ENCODE measurements around the gene SIK3. TPM values are rescaled to one million over a fixed set of nuclear protein-coding genes. Genes with fewer than 3 reads are reported as not detected.

SIK3 gene
- total and polyA plus RNA-seq, 2 experiments from 2014 or later: 29.1 to 58.5 TPM

DNA sequence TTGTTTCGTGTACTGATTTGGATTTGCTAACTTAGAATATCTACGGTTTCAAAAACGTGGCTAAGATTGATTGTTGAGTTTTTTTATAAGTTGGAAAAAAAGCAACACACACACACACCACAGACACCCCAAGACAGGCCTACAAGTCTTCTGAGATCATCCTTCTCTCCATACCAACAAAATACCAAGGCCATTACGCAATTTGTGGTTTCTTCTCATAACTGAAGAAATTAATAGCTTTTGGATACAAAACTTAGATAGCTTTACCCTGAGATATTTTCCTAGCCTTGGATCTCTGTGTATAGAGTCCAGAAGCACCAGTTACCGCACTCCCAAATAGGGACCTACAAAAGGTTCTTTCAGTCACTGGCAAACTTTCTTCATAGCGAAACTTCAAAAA is 113.6 kb downstream of the SIK3 start:
- Histone ChIP-seq H3K4me1 (ENCODE audit: low read depth) (no peaks in the 10 kb centered on the region), H3K36me3 (no peaks in the 10 kb centered on the region), H3K9me3 (ENCODE audit: low read depth) (no peaks in the 10 kb centered on the region), H3K4me3 (no peak overlapping the region), H3K27me3 (no peaks in the 10 kb centered on the region), H3K27ac (peak overlapping the region; percentile 8)
- peak in 1 of 2 donors; percentile 92 for DNase-seq (ENCODE audit: low read depth in 1 of 2, low spot score in 1 of 2)
- no peak for TF ChIP-seq CTCF (IDR thresholded peaks at IDR 0.05; ENCODE audit: low read depth, low read length)

DNA sequence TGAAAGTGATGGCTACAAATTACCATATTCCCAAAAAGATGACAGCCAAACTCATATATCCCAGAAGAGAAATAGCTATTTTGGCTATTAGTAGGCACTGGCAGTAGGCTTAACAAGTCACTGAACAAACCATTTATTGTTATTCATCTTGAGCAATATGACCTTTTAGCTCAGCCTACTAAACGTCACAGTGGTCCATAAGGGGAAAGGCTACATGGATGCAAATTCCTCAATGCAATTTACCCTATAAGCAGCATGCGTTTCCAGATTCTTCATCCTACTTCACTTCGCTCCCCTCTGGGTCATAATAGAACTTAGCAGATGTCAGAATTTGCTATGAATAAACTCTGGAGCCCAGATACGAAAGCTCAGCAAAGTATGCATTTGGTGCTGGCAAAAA is 114.0 kb downstream of the SIK3 start:
- peak overlapping the region; percentile 8 for H3K27ac ChIP-seq

DNA sequence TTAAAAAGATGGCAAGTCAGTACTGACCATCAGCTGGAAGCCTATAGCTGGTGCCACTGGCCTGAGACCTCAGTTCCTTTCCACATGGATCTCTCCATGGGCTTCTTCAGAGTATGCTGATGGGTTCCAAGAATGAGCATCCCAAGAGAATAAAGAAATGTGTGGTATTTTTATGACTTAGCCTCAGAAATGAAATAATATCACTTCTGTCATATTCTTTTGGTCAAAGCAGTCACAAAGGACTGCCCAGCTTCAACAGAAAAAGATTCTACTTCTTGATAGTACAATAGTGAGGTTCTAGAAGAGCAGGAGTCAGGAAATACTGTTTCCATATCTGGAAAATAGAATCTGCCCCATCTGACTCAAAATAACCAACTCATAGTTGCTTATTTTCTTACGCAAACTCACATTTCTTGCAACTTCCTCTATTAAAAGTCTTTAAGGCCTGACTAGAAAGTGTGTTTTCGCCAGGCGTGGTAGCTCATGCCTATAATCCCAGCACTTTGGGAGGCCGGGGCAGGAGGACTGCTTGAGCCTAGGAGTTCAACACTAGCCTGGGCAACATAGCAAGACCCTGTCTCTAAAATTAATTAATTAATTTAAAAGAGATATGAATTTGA is 116.9 kb downstream of the SIK3 start:
- no peak for TF ChIP-seq CTCF (IDR thresholded peaks at IDR 0.05; ENCODE audit: low read depth, low read length)
- Histone ChIP-seq H3K27ac (no peak overlapping the region), H3K4me3 (no peak overlapping the region), H3K36me3 (no peaks in the 10 kb centered on the region), H3K4me1 (ENCODE audit: low read depth) (no peaks in the 10 kb centered on the region), H3K9me3 (ENCODE audit: low read depth) (no peaks in the 10 kb centered on the region), H3K27me3 (no peaks in the 10 kb centered on the region)
- no peak for DNase-seq (ENCODE audit: low read depth in 1 of 2, low spot score in 1 of 2)

More for the DNA sequence above, 114.0 kb downstream of the SIK3 start:
- no peaks in the 10 kb centered on the region for H3K4me1 ChIP-seq (ENCODE audit: low read depth)
- no peaks in the 10 kb centered on the region for H3K27me3 ChIP-seq
- peak in 1 of 2 donors; percentile 53 for DNase-seq (ENCODE audit: low read depth in 1 of 2, low spot score in 1 of 2)
- H3K9me3 ChIP-seq (ENCODE audit: low read depth): no peaks in the 10 kb centered on the region
- TF ChIP-seq CTCF (IDR thresholded peaks at IDR 0.05; ENCODE audit: low read depth, low read length): no peak
- H3K4me3 ChIP-seq: no peak overlapping the region
- no peaks in the 10 kb centered on the region for H3K36me3 ChIP-seq

DNA sequence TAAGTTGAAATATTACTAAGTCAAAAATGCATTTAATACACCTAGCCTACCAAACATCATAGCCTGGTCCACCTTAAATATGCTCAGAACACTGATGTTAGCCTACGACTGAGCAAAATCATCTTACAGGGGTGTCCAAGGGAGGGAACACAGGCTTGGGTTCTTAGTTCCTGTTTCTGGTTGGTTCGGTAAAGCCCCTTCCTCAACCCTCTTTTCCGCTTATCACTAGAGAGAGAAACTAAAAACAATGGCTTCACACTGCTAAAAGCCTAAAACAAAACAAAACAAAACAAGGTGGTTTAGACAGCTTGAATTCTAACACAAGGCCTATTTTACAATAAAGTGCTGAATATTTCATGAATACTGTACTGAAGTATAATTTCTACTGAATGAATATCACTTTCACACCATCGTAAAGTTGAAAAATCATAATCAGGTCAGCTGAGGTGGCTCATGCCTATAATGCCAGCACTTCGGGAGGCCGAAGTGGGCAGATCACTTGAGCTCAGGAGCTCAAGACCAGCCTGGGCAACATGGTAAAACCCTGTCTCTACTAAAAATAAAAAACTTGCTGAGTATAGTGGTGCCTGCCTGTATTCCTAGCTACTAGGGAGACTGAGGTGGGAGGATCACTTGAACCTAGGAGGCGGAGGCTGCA is 118.0 kb downstream of the SIK3 start:
- no peak for DNase-seq (ENCODE audit: low read depth in 1 of 2, low spot score in 1 of 2)
- Histone ChIP-seq H3K9me3 (ENCODE audit: low read depth) (no peaks in the 10 kb centered on the region), H3K27ac (no peak overlapping the region), H3K4me3 (no peak overlapping the region), H3K36me3 (no peaks in the 10 kb centered on the region), H3K4me1 (ENCODE audit: low read depth) (no peaks in the 10 kb centered on the region), H3K27me3 (no peaks in the 10 kb centered on the region)
- no peak for TF ChIP-seq CTCF (IDR thresholded peaks at IDR 0.05; ENCODE audit: low read depth, low read length)

GRCh38 chr11:116976941-116977570 is 121.2 kb downstream of the SIK3 start:
- Histone ChIP-seq H3K27ac (peak overlapping the region; percentile 26), H3K9me3 (ENCODE audit: low read depth) (no peaks in the 10 kb centered on the region), H3K36me3 (no peaks in the 10 kb centered on the region), H3K27me3 (no peaks in the 10 kb centered on the region), H3K4me1 (ENCODE audit: low read depth) (no peaks in the 10 kb centered on the region), H3K4me3 (no peak overlapping the region)
- peak in 1 of 2 donors; percentile 53 for DNase-seq (ENCODE audit: low read depth in 1 of 2, low spot score in 1 of 2)
- TF ChIP-seq CTCF (IDR thresholded peaks at IDR 0.05; ENCODE audit: low read depth, low read length): no peak

Measured in cardiac muscle cell (in vitro differentiated cells and primary cell).